ENCODE results near the gene NR3C2. TPM values are rescaled to one million over a fixed set of nuclear protein-coding genes. Genes with fewer than 3 reads are reported as not detected.
"Not testable (repeated sequence)": the region's sequence is repeated elsewhere in the genome, so short reads cannot be mapped to it uniquely, and the experiment has no call there.

NR3C2 gene
- total and polyA plus RNA-seq, 10 of the 15 experiments (the other 5 are each of a cell fraction or from before 2014, with no cell fraction given): 0.05 to 0.11 (median 0.08) TPM; not detected in 4

DNA sequence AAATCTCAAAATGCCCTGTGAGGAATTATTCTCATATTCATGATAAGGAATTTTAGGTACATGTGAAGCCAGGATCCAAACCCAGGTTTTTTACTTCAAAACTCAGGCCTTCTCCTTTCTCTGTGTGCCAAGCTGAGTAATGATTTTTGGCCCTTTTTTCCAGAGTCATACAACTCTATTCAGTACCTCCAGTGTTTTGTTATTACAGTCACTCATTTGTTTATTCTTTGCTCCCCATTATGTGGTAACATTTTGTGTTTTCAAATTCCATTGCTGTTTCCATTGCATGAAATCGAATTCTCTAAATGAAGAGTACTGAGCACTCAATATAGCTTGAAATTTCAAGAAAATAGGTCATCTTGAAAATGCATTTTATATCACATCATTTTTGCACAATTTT, 315.4 kb downstream of the NR3C2 start:
- Histone ChIP-seq H3K27ac (ENCODE audit: control insufficient read depth, insufficient read depth) (no peak overlapping the region), H3K36me3 (ENCODE audit: control insufficient read depth in 2 of 2, insufficient read depth in 2 of 2, low read length in 1 of 2) (no peaks in the 10 kb centered on the region), H3K79me2 (ENCODE audit: control insufficient read depth, insufficient read depth, low read length) (no peaks in the 10 kb centered on the region), H2AFZ (ENCODE audit: control insufficient read depth, low read depth, low read length) (no peak overlapping the region), H4K20me1 (ENCODE audit: control insufficient read depth, insufficient read depth) (no peaks in the 10 kb centered on the region), H3K27me3 (replicated peaks in 1 of 2; ENCODE audit: control insufficient read depth in 2 of 2, insufficient read depth in 2 of 2, low read length in 1 of 2) (no peaks in the 10 kb centered on the region), H3K4me2 (ENCODE audit: control insufficient read depth, insufficient read depth) (no peak overlapping the region), H3K9me3 (replicated peaks; ENCODE audit: control insufficient read depth, insufficient read depth, low read length) (no peaks in the 10 kb centered on the region; the same call in 1 of the 3 replicates), H3K9ac (ENCODE audit: control insufficient read depth, insufficient read depth, low read length) (no peak overlapping the region), H3K4me3 (no peak overlapping the region), H3K4me1 (ENCODE audit: control insufficient read depth, insufficient read depth, low read length) (no peaks in the 10 kb centered on the region)
- TF ChIP-seq CEBPZ (IDR thresholded peaks at IDR 0.05; ENCODE audit: low read depth, low read length) (no peak), ZNF207 (IDR thresholded peaks at IDR 0.05; ENCODE audit: borderline replicate concordance) (no peak)
- FAIRE-seq: no peak
- no peak for DNase-seq (ENCODE audit: low read depth, low spot score)
- in situ Hi-C loops (cut with MboI) (no loop called here), intact Hi-C loops (cut with micrococcal nuclease; ENCODE audit: unreplicated experiment) (no loop called here)
- no TSS peak for BruUV-seq (replicated peaks)
- no peak for ATAC-seq
- RAD21 ChIA-PET (ENCODE audit: unreplicated experiment): no interaction called here
- WGBS (ENCODE audit: insufficient coverage, insufficient replicate concordance, low lambda C conversion rate, missing lambda C conversion rate): 5% methylated on average over 1 of the region's 1 CpG
- SMC1A ChIA-PET (ENCODE audit: uncharacterized antibody, unreplicated experiment): no interaction called here
- POLR2A ChIA-PET: no interaction called here
- CTCF ChIA-PET: interaction anchor here (1.5 kb wide), 1 partner anchor 10 kb away, joined by 4 read pairs; no protein-coding TSS in a partner anchor

DNA sequence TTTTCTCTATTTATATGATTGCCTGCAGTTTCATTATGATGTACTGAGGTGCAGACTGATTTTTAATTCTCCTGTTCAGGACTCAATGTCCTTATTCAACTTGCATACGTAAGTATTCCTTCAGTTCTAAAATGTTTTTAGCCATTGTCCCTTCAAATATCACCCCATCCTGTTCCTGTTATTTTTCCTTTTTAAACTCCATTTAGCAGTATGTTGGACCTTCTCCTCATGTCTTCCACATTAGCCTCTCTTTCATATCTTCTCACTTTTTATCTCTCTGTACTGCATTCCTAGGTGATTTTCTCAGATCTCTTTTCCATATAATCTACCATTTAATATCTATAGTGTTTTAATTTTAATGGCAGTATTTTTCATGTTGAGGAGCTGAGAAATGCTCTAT, 317.7 kb downstream of the NR3C2 start:
- FAIRE-seq (no peak), DNase-seq (ENCODE audit: low read depth, low spot score) (no peak), ATAC-seq (no peak)
- Histone ChIP-seq H3K4me2 (ENCODE audit: control insufficient read depth, insufficient read depth) (no peak overlapping the region), H3K4me1 (ENCODE audit: control insufficient read depth, insufficient read depth, low read length) (no peaks in the 10 kb centered on the region), H3K79me2 (ENCODE audit: control insufficient read depth, insufficient read depth, low read length) (no peaks in the 10 kb centered on the region), H3K36me3 (ENCODE audit: control insufficient read depth in 2 of 2, insufficient read depth in 2 of 2, low read length in 1 of 2) (no peaks in the 10 kb centered on the region), H3K27ac (ENCODE audit: control insufficient read depth, insufficient read depth) (no peak overlapping the region), H3K4me3 (no peak overlapping the region), H3K27me3 (replicated peaks in 1 of 2; ENCODE audit: control insufficient read depth in 2 of 2, insufficient read depth in 2 of 2, low read length in 1 of 2) (no peaks in the 10 kb centered on the region), H4K20me1 (ENCODE audit: control insufficient read depth, insufficient read depth) (no peaks in the 10 kb centered on the region), H3K9ac (ENCODE audit: control insufficient read depth, insufficient read depth, low read length) (no peak overlapping the region), H2AFZ (ENCODE audit: control insufficient read depth, low read depth, low read length) (no peak overlapping the region), H3K9me3 (replicated peaks; ENCODE audit: control insufficient read depth, insufficient read depth, low read length) (no peaks in the 10 kb centered on the region; the same call in 1 of the 3 replicates)
- POLR2A ChIA-PET: no interaction called here
- WGBS (ENCODE audit: insufficient coverage, insufficient replicate concordance, low lambda C conversion rate, missing lambda C conversion rate): 37% methylated on average over 1 of the region's 1 CpG
- no peak for TF ChIP-seq SMC3 (IDR thresholded peaks at IDR 0.05; ENCODE audit: borderline replicate concordance, low read length)
- no peak for TF ChIP-seq HCFC1 (IDR thresholded peaks at IDR 0.05; ENCODE audit: low read length)
- TF ChIP-seq STAT1 (conservative IDR thresholded peaks at IDR 0.05): no peak
- in situ Hi-C loops (cut with MboI): no loop called here
- SMC1A ChIA-PET (ENCODE audit: uncharacterized antibody, unreplicated experiment): interaction anchor here (1.6 kb wide), 1 partner anchor 7 kb away, joined by 5 read pairs; no protein-coding TSS in a partner anchor
- CTCF ChIA-PET: no interaction called here
- RAD21 ChIA-PET (ENCODE audit: unreplicated experiment): no interaction called here
- BruUV-seq (replicated peaks): no TSS peak
- intact Hi-C loops (cut with micrococcal nuclease; ENCODE audit: unreplicated experiment): no loop called here

- H3K4me3 ChIP-seq; CTCF ChIA-PET; POLR2A ChIA-PET; SMC1A ChIA-PET (ENCODE audit: uncharacterized antibody, unreplicated experiment); H3K27me3 ChIP-seq (replicated peaks in 1 of 2; ENCODE audit: control insufficient read depth in 2 of 2, insufficient read depth in 2 of 2, low read length in 1 of 2); RAD21 ChIA-PET (ENCODE audit: unreplicated experiment); H4K20me1 ChIP-seq (ENCODE audit: control insufficient read depth, insufficient read depth); H2AFZ ChIP-seq (ENCODE audit: control insufficient read depth, low read depth, low read length); intact Hi-C loops (cut with micrococcal nuclease; ENCODE audit: unreplicated experiment); H3K9me3 ChIP-seq (replicated peaks; ENCODE audit: control insufficient read depth, insufficient read depth, low read length); H3K9ac ChIP-seq (ENCODE audit: control insufficient read depth, insufficient read depth, low read length); BruUV-seq (replicated peaks); H3K4me2 ChIP-seq (ENCODE audit: control insufficient read depth, insufficient read depth); FAIRE-seq; DNase-seq (ENCODE audit: low read depth, low spot score); ATAC-seq; H3K27ac ChIP-seq (ENCODE audit: control insufficient read depth, insufficient read depth); H3K36me3 ChIP-seq (ENCODE audit: control insufficient read depth in 2 of 2, insufficient read depth in 2 of 2, low read length in 1 of 2); H3K79me2 ChIP-seq (ENCODE audit: control insufficient read depth, insufficient read depth, low read length); H3K4me1 ChIP-seq (ENCODE audit: control insufficient read depth, insufficient read depth, low read length); in situ Hi-C loops (cut with MboI): not testable (repeated sequence)
- 72% methylated on average over 2 of the region's 2 CpGs for WGBS (ENCODE audit: insufficient coverage, insufficient replicate concordance, low lambda C conversion rate, missing lambda C conversion rate)
Observed at GRCh38 chr4:148123161-148123560, 319.1 kb downstream of the NR3C2 start.
